Breast epithelium (tissue), 3 donors: ENCODE measurements around the gene KRT86.

Experiments used
- POLR2A ChIP-seq: fragments of 450-650 bp; IDR thresholded peaks from one replicate; pipeline ENCODE4 v1.6.1; 2016; ENCODE audit warnings: antibody characterized with exemption, mild to moderate bottlenecking, moderate library complexity
- POLR2AphosphoS5 ChIP-seq, 3 donors: sonication (generic); formaldehyde crosslinking; IDR thresholded peaks; one replicate each; pipeline ENCODE4 v1.6.1; 2017; ENCODE audit warnings: antibody characterized with exemption in 3 of 3
- TF ChIP-seq, protein P1 (sequence below), 3 donors: fragments of 450-650 bp; IDR thresholded peaks; one replicate each; pipeline ENCODE4 v1.5.1; 2016 to 2017; ENCODE audit warnings: antibody characterized with exemption in 3 of 3, mild to moderate bottlenecking in 3 of 3, moderate library complexity in 3 of 3

DNA sequence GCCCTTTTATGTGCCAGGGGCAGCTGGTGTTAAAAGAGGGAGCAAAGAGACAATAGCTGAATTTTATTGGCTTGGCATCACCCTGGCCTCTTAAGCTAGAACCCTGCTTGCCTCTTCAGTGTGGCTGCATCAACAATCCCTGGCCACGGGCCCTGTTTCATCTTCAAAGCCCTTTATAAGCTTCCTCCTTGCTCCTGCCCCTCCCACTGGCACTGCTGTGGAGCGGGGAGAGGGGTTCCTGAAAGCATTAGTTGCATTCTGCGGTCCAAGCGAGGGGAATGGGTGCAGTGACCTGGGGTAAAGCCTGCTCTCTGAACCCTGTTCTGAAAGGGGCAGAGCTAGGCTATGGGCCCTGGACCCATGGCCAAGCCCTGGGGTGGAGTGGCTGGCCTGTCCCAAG, 47.0 kb downstream of the KRT86 start:
- TF ChIP-seq, protein P1, sequence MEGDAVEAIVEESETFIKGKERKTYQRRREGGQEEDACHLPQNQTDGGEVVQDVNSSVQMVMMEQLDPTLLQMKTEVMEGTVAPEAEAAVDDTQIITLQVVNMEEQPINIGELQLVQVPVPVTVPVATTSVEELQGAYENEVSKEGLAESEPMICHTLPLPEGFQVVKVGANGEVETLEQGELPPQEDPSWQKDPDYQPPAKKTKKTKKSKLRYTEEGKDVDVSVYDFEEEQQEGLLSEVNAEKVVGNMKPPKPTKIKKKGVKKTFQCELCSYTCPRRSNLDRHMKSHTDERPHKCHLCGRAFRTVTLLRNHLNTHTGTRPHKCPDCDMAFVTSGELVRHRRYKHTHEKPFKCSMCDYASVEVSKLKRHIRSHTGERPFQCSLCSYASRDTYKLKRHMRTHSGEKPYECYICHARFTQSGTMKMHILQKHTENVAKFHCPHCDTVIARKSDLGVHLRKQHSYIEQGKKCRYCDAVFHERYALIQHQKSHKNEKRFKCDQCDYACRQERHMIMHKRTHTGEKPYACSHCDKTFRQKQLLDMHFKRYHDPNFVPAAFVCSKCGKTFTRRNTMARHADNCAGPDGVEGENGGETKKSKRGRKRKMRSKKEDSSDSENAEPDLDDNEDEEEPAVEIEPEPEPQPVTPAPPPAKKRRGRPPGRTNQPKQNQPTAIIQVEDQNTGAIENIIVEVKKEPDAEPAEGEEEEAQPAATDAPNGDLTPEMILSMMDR (IDR thresholded peaks at IDR 0.05) = no peak
- TF ChIP-seq POLR2AphosphoS5 (IDR thresholded peaks at IDR 0.05) (no peak), POLR2A (no peak)
